HG03457 (cell line): Measurements from ENCODE around the gene SPRYD4.
"Not testable (repeated sequence)": the region's sequence is repeated elsewhere in the genome, so short reads cannot be mapped to it uniquely, and the experiment has no call there.

ENCODE experiments used
- ATAC-seq: cut with Tn5 transposase; IDR thresholded peaks from one replicate; pipeline ENCODE4 v1.9.1; 2021; ENCODE audit warnings: moderate number of reproducible peaks; ENCODE audit not compliant: unreplicated experiment

SPRYD4 gene

DNA sequence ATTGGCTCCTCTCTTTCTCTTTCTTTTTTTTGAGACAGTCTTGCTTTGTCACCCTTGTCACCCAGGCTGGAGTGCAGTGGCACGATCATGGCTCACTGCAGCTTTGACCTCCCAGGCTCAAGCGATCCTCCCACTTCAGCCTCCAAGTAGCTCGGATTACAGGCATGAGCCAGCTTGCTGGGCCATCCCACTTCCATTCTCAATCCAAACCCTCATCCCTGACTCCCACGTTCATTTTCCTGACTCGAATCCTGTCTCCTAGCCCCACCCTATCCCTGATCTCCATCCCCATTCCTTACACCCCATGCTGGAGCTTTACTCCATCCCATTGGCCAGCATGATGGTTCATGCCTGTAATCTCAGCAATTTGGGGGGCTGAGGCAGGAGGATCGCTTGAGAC, 7.8 kb downstream of the SPRYD4 start:
- ATAC-seq: no peak

- ATAC-seq: no peak
Measured at GRCh38 chr12:56476972-56477432, 8.6 kb downstream of the SPRYD4 start.

GRCh38 chr12:56477521-56478225, 9.3 kb downstream of the SPRYD4 start:
- no peak for ATAC-seq

DNA sequence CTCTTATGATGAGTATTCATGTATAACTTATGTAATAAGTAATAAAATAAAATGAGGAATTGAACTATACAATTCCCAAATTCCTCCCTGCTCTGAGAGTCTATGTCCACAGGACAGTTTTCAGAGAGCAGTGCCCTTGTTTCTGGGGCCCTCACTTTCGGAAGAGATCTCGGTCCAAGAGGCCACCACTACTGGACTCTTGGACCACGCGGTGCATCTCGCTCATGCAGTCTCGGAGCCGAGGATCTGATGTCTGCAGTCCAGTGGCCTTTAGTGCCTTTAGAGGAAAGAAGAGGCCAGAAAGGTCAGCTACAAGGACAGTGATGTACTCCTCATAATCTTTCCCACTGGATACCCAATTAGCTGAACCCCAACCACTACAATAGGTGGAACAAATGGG, 11.2 kb downstream of the SPRYD4 start:
- ATAC-seq: no peak

DNA sequence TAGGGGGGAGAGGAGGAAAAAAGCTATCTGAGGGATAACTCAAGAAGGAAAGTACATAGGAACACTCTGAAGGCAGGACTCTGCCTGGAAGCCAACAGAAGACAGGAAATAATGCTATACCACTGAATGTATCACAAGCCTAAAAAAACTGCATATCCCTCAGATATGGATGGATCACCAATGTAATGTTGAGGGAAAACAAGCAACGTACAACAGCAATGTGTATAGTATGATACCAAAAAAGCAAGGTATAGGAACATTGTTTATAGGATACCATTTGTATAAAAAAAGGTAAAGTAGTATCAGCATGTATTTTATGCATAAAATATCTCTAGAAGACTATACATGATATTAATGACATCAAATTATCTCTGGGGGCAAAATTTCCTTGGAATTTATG, 16.2 kb downstream of the SPRYD4 start:
- ATAC-seq: no peak

DNA sequence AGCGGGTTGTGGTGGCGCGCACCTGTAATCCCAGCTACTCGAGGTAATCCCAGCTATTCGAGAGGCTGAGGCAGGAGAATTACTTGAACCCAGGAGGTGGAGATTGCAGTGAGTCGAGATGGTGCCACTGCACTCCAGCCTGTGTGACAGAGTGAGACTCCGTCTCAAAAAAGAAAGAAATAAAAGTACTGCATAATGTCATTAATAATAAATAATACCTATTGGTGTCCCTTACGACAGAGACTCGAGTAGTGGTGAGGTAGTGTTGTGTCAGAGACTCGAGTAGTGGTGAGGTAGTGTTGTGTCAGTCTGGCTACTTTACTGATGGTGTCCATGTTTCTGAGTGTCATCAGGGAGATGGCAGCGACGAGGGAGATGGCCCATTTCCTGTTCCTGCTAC, 18.3 kb downstream of the SPRYD4 start:
- ATAC-seq: no peak

- ATAC-seq: no peak
Measured at GRCh38 chr12:56487448-56488040, 19.2 kb downstream of the SPRYD4 start.

GRCh38 chr12:56488041-56488955, 19.9 kb downstream of the SPRYD4 start, which contains the start of gene GLS2:
TSS of gene GLS2 (minus strand) at chr12:56488161. CDS start at chr12:56488118, 43 bp downstream.
- ATAC-seq: peak; percentile 82

GRCh38 chr12:56490360-56490759, 22.0 kb downstream of the SPRYD4 start:
- ATAC-seq: no peak

DNA sequence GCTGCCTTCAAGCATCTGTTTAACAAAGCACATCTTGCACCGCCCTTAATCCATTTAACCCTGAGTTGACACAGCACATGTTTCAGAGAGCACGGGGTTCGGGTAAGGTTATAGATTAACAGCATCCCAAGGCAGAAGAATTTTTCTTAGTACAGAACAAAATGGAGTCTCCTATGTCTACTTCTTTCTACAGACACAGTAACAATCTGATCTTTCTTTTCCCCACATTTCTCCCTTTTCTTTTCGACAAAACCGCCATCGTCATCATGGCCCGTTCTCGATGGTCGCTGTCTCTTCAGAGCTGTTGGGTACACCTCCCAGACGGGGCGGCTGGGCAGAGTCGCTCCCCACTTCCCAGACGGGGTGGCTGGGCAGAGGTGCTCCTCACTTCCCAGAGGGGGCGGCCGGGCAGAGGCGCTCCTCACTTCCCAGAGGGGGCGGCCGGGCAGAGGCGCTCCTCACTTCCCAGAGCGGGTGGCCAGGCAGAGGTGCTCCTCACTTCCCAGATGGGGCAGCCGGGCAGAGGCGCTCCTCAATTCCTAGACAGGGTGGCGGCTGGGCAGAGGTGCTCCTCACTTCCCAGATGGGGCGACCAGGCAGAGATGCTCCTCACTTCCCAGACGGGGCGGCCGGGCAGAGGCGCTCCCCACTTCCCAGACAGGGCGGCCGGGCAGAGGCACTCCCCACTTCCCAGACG, 25.2 kb downstream of the SPRYD4 start:
- not testable (repeated sequence) for ATAC-seq

DNA sequence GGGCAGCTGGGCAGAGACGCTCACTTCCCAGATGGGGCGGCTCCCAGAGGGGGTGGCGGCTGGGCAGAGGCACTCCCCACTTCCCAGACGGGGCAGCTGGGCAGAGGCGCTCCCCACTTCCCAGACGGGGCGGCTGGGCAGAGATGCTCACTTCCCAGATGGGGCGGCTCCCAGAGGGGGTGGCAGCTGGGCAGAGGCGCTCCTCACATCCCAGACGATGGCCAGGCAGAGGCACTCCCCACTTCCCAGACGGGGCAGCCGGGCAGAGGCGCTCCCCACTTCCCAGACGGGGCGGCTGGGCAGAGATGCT, 25.7 kb downstream of the SPRYD4 start:
- ATAC-seq: not testable (repeated sequence)

DNA sequence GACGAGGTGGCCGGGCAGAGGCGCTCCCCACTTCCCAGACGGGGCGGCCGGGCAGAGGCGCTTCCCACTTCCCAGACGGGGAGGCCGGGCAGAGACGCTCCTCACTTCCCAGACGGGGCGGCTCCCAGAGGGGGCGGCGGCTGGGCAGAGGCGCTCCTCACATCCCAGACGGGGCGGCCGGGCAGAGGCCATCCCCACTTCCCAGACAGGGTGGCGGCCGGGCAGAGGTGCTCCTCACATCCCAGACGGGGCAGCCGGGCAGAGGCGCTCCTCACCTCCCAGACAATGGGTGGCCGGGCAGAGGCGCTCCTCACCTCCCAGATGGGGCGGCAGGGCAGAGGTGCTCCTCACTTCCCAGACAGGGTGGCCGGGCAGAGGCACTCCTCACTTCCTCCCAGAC, 26.1 kb downstream of the SPRYD4 start:
- ATAC-seq: not testable (repeated sequence)

GRCh38 chr12:56496704-56497103, 28.3 kb downstream of the SPRYD4 start:
- ATAC-seq: not testable (repeated sequence)

GRCh38 chr12:56498126-56498902, 29.9 kb downstream of the SPRYD4 start:
- ATAC-seq: not testable (repeated sequence)

- ATAC-seq: not testable (repeated sequence)
Measured at GRCh38 chr12:56499452-56499851, 31.1 kb downstream of the SPRYD4 start.

DNA sequence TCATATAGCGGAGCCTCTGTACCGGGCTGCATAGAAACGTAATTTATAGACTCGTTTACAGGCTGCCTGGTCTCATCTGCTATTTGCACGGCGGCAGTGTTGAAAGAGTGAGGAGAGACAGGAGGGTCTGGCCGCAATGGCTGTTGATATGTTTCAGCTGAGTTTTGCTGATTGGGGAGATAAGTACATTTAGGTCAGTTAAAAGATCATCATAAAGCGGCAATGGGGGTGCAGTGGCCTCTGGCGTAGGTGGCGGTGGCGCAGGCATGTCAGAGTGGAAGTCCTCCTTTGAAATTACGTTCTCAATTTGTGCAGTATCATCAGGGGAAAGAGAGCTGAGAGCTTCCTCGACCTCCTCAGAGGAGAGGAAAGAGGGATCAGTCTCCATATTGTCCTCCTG, 31.5 kb downstream of the SPRYD4 start:
- not testable (repeated sequence) for ATAC-seq

GRCh38 chr12:56510786-56511185, 42.4 kb downstream of the SPRYD4 start:
- no peak for ATAC-seq

- ATAC-seq: not testable (repeated sequence)
Measured at GRCh38 chr12:56514014-56514318, 45.6 kb downstream of the SPRYD4 start.

DNA sequence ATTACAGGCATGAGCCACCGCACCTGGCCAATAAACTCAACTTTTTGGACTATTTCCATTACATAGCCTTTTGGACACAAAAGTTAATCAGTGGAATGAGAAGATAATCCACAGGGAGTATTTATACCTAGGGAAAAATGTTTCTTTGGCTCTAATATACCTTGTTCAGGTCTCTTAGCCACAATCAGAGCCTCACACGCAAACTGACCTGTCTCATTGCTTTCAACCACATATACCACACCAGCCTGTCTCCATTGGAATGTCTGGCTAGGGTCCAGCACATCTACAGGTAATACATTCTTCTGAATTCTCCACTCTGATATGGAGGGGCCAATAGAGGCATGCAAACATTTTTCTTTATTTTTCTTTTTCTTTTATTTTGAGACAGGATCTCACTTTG, 49.5 kb downstream of the SPRYD4 start:
- ATAC-seq: no peak

DNA sequence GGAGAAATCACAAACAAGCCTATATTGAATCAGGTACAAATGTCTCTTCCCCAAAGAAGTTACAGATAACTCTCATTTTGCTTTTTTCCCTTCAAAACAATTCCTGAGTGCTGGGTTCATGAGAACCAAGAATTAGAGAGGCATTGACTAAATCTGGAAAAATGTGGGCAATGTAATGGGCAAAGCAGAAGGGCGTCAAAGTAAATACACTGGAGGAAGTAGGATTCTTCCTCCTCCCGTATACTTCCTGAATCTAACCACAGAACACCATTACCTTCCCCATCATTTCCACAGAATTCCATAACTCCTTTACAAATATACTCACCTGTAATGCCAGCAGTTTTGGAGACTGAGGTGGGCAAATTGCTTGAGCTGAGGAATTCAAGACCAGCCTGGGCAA, 50.2 kb downstream of the SPRYD4 start:
- ATAC-seq: no peak
